ENCODE measurements around the gene TMED1.
"Not testable (repeated sequence)": the region's sequence is repeated elsewhere in the genome, so short reads cannot be mapped to it uniquely, and the experiment has no call there.

Gene TMED1, protein sequence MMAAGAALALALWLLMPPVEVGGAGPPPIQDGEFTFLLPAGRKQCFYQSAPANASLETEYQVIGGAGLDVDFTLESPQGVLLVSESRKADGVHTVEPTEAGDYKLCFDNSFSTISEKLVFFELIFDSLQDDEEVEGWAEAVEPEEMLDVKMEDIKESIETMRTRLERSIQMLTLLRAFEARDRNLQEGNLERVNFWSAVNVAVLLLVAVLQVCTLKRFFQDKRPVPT
- total RNA-seq, result 8.7 to 37.8 (median 19.7) reads per million in 17 experiments

DNA sequence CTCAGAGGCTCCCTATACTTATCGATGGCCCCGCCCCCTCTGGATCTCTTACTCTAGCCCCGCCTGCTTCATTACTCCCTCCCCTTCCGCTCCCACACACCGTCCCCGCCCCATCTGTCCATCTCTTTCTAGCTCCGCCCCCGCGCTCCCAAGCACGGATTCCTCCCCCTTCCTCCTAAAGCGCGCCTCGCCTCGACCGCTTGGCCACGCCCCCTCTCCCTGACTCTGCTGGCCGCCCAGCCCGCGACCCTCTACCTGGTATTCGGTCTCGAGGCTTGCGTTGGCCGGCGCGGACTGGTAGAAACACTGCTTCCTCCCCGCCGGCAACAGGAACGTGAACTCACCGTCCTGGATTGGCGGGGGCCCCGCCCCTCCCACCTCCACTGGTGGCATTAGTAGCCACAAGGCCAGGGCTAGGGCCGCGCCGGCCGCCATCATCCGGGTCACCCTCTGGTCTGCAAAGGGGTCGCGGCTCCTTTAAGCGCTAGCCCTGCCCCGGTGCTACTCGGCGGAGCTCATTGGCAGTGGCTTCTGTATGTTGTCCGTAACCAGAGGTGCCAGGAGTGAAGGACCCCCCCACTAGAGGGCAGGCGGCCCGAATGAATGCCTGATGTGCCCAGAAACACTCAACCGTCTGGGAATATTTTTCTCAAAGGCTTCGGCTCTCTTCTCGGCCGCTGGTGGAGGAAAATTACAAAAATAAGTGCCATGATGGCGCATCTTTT is at the start of gene TMED1:
TMED1 (minus strand) TSS at position 459 of the 725 bp plus-strand sequence; CDS start at position 438, 21 bp downstream.
- DNase-seq, result peak; percentile 99 to 100 (median 99)

DNA sequence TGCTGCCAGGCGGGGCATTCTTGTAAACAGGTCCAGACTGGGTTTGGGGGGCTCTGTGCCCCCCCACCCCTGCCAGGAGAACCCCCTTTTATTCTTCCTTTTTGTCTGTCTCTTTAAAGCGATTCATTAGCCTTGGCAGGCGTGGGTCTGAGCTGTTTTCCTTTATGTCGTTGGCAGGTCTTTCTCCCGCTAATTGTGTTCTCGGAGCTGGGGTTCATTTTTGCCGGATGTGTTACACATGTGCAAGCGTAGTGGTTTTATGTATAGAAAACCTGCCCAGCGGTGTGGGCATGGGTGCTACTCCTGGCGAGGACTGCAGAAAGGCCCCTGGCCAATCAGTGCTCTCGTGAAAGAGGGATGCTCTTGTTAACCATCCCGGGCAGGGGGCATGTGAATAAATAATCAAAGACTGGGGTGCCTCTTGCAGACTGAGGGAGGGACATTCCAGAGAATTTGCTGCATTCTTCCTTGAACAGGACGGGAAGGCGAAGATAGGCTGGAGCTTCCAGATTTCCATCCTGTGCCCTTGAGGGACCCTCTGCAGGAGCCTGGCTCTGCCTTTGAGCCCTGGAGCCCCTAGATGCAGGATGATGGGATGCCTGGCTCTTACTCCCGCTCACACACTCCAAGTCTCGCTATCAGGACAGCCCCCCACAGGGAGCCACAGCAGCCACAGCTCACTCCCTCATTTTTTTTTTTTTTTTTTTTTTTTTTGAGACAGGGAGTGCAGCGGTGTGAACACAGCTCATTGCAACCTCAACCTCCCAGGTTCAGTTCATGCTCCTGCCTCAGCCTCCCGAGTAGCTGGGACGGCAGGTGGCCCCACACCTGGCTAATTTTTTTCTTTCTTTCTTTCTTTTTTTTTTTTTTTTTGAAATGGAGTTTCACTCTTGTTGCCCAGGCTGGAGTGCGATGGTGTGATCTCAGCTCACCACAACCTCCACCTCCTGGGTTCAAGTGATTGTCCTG is 49.5 kb upstream of the TMED1 start:
- DNase-seq, result no peak

DNA sequence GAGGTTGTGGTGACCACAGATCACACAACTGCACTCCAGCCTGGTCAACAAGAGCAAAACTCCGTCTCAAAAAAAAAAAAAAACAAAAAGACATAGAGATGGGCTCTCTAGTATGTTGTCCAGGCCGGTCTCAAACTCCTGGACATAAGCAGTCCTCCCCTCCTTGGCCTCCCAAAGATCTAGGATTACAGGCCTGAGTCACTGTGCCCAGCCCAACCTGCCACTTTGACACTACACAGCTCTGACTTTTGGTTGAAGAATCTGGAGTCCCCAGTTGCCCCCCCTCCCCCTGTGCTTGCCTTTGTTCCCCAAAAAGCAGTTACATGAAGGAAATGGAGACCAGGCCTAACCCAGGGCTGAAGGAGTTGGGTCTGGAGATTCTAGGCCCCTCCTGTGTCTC is 48.3 kb upstream of the TMED1 start:
- DNase-seq, result peak in 1 of 4 experiments; percentile 22

DNA sequence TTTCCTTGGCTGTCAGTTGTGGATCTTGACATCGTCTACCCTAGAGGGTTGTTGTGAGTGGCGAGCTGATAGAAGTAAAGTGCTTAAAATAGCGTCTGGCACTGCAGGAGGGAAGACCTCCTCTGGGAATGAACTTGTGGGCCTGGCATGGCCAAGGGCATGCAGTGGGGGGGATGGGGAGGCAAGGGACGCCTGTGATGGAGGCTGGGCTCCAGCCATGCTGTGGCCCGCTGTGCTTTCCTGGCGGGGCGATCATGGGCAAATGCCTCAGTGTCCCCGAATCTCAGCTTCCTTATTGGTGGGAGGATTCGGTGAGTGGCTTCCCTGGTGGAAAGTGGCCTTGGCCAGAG is 46.1 kb upstream of the TMED1 start:
- no peak for DNase-seq

DNA sequence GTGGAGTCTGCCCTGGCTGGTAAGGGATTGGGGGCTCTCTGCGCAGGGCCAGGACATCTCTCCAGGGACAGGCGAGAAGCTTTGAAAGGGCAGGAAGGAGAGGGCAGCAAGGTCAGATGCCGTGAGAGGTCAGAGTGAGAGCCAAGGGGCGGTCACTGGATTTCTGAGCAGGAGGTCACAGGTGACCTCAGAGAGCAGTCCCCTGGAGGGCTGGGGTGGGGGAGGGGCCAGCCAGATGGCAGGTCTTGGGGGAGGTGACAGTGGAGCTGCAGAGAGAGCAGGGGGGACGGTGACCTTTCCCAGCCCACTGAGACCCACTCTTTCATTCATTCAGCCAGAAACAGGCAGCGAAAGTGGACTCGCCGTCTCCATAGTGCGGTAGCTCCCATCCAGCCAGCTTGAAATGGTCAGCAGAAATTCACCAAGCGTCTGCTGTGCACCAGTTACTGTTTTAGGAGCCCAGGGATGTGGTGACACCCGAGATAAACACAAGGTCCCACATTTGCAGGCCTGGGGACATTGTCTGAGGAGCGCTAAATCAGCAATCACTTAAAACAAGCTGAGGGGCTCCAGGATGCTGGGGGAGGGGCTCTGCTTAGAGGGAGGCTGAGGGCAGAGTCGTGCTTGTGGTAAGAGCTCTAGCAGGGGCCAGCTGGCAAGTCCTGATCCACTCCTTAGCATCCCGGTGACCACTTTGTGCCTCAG is 45.5 kb upstream of the TMED1 start:
- DNase-seq, result no peak

DNA sequence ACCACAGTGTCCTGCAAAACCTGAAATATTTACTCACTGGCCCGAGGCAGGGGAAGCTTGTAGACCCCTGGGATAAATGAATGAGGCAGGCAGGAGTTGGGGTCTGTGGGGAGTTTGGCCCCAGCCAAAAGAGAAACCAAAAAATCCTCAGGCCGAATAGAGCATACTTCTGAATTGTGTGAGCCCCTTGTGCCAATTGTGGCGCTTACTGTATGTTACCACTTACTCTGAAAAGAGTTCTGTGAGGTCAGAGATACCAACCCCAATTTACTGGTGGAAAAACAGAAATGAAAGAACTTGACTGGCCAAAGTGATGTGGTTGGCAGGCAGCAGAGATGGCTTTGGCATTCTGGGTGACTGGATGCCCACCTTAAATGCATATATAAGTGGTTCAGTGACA is 42.2 kb upstream of the TMED1 start:
- no peak for DNase-seq

DNA sequence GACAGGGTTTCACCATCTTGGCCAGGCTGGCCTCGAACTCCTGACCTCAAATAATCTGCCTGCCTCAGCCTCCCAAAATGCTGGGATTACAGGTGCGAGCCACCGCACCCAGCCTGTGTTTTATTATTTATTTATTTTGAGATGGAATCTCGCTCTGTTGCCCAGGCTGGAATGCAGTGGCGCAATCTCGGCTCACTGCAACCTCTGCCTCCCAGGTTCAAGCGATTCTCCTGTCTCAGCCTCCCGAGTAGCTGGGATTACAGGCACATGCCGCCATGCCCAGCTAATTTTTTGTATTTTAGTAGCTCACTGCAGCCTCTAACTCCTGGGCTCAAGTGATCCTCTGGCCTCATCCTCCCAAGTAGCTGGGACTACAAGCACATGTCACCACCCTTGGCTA is 41.6 kb upstream of the TMED1 start:
- not testable (repeated sequence) for DNase-seq

DNA sequence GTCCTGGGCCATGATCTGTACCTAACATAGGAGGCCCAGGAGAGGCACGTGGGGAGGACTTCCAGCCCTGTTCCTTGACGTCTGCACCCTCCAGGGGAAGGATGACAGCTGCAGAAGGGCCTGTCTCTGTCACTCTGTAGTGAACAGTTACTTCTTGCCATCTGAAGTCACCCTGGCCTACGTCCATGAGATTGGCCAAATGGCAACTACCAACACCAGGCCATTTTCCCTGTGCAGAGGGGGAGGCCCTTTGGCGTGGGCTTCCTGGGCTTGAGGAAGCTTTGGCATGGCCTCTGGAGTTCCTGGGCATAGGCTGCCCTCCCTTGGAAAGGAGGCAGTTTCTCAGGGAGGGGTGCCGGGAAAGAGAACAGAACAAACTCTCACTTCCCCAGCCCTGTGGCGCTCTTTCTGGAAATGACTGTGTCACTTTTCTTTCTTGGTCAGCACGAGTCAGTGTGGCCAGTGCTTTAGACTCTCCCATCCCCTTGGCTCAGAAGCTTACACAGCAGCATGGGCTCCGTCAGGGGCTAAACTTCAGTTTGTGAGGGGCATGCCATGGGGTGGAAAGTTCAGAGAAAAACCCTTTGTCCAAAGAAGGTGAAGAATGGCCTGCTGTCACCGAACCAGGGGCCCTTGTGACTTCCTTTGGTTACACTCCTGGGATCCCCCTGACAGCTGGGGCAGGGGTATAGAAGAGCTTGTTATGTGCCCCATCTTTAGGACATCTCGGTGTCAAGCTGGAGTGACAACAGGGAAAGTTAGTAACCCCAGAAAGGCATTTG is 40.6 kb upstream of the TMED1 start:
- peak; percentile 68 to 77 (median 72) for DNase-seq

DNA sequence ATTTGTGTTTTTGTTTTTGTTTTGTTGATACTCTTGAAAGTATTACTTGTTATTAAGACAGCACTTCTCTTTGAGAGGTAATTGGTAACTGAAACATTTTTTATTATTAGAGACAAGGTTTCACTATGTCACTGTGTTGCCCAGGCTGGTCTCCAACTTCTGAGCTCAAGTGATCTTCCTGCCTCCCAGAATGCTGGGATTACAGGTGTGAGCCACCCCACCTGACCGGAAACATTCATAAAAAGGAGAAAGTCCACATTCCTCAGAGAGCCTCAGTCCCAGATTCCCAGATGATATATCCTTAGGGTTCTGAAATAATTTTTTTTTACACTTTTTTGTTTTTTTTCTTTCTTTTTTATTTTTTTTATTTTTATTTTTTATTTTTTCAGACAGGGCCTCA is 38.0 kb upstream of the TMED1 start:
- no peak for DNase-seq

DNA sequence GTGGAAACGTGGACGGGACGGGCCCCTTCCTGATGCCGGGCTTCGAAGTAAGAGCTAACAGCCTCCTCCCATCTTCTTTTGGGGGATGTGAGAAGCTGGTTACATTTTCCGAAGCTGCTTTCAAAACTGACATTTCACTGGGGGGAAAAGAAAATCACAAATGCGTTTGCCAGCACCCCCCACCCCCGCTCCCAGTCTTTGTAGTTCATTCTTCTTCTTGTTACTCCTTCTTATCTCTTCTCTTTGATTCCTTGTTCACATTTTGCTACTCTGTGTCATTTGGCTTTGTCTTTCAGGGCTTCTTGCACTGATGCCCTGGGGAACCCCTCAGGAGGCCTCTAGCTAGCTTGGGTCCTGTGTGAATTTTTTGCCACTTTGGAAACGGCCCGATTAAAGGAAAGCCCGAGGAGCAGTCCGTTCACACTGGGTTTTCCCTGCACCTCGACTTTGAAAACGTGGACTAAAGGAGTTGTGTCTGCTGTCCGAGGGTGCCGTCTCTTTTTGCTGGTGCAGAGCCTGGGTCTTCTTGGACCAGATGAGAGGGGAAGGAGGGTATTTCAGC is 36.6 kb upstream of the TMED1 start:
- DNase-seq, result no peak

DNA sequence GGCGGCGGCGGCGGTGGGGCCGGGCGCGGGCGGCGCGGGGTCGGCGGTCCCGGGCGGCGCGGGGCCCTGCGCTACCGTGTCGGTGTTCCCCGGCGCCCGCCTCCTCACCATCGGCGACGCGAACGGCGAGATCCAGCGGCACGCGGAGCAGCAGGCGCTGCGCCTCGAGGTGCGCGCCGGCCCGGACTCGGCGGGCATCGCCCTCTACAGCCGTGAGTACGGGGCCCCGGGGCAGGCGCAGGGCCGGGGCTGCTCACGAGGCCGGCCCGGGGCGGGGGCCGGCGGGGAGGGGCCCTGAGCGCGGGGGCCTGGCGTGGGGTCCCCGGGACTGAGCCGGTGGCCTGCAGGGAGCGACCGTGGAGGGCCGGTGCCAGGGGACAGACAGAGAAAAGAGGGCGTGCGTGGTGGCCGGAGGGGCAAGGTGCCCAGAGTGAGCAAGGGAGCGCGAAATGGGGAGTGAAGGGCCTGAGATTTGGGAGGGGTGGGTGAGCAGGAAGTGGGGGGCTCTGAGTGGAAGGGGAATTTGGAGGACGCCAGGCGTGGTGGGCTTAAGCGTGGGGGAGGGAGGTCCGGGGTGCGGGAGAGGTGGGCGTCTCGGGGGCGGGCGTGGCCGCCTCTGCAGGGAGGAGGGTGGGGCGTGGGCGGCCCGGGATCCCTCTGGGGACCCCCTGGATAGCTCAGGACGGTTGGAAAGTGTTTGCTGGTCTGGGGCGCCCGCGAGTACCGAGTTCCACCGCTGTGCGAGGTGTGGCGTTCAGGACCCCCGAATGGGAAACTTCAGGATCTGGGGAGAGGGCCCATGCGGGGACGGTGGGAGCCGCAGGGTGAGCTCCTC is 35.9 kb upstream of the TMED1 start:
- peak; percentile 31 to 71 (median 50) for DNase-seq

DNA sequence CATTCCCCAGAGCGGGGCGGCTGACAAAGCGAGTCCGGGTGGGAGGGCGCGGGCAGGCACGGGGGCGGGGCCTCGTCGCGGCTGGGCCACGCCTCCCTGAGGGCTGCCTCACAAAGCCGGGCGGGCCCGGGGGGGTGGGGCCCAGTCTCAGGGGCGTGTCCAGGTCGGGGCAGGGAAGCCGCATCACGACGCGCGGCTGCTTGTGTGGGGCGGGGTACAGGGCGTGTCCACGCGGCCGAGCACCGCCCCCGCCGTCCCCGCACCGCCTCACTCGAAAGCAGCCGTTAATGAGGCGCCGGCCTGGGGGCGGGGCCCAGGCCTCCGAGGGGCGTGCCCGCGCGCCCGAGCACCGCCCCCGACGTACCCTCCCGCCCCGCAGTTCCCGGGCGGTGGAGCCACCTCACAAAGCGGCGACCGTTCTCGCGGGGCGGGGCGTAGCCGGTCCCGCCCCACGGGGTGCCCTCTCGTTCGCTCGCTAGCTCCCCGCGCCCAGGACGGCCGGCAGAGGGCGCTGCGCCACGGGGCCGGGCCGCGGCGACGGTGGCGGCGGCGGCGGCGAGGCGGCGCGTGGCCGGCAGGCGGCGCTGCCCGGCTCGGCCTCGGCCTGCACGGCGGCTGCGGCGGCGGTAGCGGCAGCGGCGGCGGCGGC is 35.1 kb upstream of the TMED1 start, which contains the start of gene CARM1:
CARM1 (plus strand) TSS at position 599 of the 649 bp plus-strand sequence. CDS start 150 bp downstream, outside the sequence.
- DNase-seq, result peak; percentile 99 to 100 (median 100)

DNA sequence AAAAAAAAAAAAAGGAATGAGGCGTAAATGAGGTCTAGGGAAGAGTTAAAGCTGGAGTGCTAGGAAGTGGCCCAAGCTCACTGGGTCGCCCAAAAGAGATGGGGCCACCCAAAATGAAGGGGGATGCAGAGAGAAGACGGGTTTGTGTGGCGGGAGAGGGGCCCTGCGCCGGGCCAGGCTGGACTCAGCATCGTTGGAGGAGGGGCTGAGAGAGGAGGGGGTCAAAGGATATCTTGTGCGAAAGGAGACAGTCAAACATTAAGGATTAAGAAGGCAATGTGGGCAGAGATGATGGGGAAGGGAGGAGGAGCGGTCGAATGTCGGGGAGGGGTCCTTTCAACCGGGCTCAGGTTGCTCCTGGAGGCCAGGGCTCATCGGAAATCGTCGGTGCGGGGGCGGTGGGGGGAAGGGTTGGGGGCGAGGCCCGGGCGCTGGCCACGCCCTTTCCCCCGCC is 34.5 kb upstream of the TMED1 start:
- DNase-seq, result no peak

DNA sequence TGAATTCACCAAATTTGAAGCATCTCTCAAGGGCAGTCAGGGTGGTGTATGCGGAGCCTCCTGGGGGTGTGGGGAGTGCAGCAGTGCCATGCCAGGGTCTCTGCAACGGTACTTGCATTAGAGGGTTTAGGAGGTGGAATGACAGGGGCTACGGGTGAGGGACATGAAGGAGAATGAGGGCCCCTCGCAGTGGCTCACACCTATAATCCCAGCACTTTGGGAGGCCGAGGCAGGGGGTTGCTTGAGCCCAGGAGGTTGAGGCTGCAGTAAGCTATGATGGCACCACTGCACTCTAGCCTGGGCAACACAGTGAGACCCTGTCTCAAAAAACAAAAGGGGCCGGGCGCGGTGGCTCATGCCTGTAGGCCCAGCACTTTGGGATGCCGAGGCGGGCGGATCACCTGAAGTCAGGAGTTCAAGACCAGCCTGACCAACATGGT is 33.9 kb upstream of the TMED1 start:
- not testable (repeated sequence) for DNase-seq

DNA sequence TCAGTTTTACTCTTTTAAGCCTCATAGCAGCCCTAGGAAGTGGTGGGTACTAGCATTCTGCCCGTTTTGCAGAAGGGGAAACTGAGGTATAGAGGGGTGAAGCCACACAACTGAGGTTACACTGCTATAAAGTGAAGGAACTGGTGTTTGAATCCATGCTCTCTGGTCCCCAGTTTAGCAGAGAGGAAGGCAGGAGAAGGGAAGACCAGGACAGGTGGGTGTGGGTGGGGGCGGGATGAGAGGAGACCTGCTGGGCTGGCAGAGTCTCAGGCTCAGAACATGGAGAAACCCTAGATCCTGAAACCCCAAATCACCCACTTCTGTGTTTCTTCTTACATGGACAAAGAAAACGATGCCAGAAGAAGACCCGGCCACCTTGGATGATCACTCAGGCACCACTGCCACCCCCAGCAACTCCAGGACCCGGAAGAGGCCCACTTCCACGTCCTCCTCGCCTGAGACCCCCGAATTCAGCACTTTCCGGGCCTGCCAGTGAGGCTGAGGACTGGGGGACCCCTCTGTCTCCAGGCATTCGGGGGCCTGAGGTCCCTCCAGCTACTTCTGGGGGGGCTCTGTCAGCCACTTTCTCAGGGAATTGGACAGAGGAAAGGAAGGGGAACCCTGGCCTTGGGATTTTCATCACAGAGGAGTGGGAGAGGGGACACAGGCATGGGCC is 33.0 kb upstream of the TMED1 start:
- DNase-seq, result no peak

DNA sequence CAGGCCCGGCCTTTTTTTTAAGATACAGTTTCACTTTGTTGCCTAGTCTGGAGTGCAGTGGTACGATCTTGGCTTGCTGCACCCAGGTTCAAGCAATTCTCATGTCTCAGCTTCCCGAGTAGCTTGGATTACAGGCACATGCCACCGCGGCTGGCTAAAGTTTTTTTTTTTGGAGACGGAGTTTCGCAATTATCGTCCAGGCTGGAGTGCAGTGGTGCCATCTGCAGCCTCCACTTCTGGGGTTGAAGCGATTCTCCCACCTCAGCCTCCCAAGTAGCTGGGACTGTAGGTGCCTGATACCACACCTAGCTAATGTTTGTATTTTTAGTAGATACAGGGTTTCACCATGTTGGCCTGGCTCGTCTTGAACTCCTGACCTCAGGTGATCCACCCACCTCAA is 30.5 kb upstream of the TMED1 start:
- DNase-seq, result no peak

DNA sequence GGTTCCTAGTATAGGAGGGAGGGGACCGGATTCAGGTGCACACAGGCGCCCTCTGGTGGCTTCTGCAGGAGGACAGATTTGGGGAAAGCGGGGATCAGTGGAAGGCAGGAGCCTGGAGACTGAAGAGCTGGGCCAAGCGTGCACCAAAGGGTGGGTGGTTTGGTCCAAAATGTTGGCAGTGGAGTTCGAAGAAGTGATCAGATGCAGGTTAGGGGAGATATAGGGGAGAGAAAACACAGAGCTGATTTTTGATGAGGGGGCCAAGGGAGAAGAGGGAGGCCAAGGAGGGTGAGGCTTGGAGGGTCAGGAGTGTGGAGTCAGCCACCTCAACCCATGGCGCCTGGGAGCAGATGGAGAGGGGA is 28.5 kb upstream of the TMED1 start:
- DNase-seq, result peak; percentile 82 to 92 (median 88)

DNA sequence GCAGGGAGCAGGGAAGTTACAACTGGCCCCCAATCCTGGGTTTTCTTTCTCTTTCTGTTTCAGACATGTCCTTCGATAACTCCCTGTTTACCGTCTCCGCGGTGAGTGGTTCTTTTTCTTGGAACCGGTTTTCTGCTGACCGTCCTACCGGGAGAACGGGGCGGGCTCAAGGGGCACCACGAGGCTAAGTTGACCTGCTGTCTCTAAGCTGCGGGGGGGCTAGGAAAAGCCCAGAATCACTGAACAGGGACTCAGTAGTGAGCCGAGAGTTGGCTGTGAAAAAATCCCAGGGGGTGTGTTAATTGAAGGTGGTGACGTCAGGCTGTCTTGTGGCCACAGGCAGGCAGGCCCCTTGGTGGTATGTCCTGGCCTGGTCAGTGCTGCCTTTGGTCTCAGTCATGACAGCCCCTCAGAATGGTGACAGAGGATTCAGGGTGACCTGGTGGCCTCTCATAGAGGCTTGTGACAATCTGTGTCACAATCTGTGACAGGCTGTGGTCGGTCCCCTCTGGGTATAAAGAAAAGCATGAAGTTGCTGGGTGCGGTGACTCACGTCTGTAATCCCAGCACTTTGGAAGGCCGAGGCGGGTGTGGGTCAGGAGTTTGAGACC is 27.2 kb upstream of the TMED1 start:
- peak; percentile 62 to 81 (median 74) for DNase-seq

All from suppressor macrophage (primary cell).